Activated naive CD4-positive, alpha-beta T cell treated with anti-CD3 and anti-CD28 coated beads for 36 hours (primary cell): ENCODE measurements around the gene ATP6V1F. TPM values are rescaled to one million over a fixed set of nuclear protein-coding genes. Genes with fewer than 3 reads are reported as not detected.

Source experiments
- CTCF ChIA-PET: fragments of 350-600 bp; sonication (Branson Sonifier 250); formaldehyde crosslinking; loops from one replicate; lab custom pipeline; 2021; ENCODE audit warnings: antibody characterized with exemption; lab: Charles Lee
- DNase-seq: peaks from one replicate; pipeline ENCODE4 v3.0.0-alpha.2; 2020
- H3K27ac Mint-ChIP-seq: one replicate; pipeline ENCODE4 v1.8.0; 2021; ENCODE audit warnings: mild to moderate bottlenecking, mixed read lengths
- H3K27me3 Mint-ChIP-seq: one replicate; pipeline ENCODE4 v1.8.0; 2021; ENCODE audit warnings: low read depth, mixed read lengths
- H3K36me3 Mint-ChIP-seq: one replicate; pipeline ENCODE4 v1.8.0; 2021; ENCODE audit warnings: low read depth, mixed read lengths
- H3K4me1 Mint-ChIP-seq: one replicate; pipeline ENCODE4 v1.8.0; 2021; ENCODE audit warnings: low read depth, mixed read lengths
- H3K4me3 Mint-ChIP-seq: one replicate; pipeline ENCODE4 v1.8.0; 2021; ENCODE audit warnings: mild to moderate bottlenecking, moderate library complexity, mixed read lengths
- H3K9me3 Mint-ChIP-seq: one replicate; pipeline ENCODE4 v1.8.0; 2021; ENCODE audit warnings: mixed read lengths
- intact Hi-C: fragments of 100-400 bp; cut with micrococcal nuclease; formaldehyde crosslinking; loops from one replicate; pipeline ENCODE4 v1.15.1; 2023
- total RNA-seq, 2 experiments: library from RNA; stranded (reverse); gene quantifications; one replicate each; pipeline ENCODE4 v1.2.3, GENCODE V29; 2021

The ATP6V1F gene
- total RNA-seq, 2 experiments from 2014 or later, result 129 to 142 TPM

DNA sequence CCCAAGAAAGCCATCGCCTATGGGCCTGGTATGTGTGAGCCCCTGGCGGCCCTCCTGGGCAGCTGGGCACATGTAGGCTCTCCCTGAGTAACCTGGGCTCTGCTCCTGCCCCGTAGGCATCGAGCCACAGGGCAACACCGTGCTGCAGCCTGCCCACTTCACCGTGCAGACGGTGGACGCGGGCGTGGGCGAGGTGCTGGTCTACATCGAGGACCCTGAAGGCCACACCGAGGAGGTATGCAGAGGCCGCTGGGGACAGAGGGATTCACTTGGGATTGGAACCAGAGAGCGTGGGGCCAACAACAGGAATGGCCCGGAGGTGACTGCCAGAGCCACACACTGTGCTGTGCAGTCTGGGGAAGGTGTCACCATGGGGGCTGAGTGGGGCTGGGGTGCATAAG is 25.1 kb upstream of the ATP6V1F start:
- H3K4me1 Mint-ChIP-seq, result peaks cover 3% of the 10 kb centered on the region
- no peaks in the 10 kb centered on the region for H3K36me3 Mint-ChIP-seq
- intact Hi-C loops, result no loop called here
- H3K9me3 Mint-ChIP-seq, result no peaks in the 10 kb centered on the region
- no peak overlapping the region for H3K27ac Mint-ChIP-seq
- CTCF ChIA-PET, result interaction anchor here (1.3 kb wide), 1 partner anchor 46 kb away, joined by 4 read pairs; no protein-coding TSS in a partner anchor
- no peak for DNase-seq
- H3K27me3 Mint-ChIP-seq, result no peaks in the 10 kb centered on the region
- no peak overlapping the region for H3K4me3 Mint-ChIP-seq

- no peak overlapping the region for H3K4me3 Mint-ChIP-seq
- intact Hi-C loops, result no loop called here
- H3K36me3 Mint-ChIP-seq, result no peaks in the 10 kb centered on the region
- DNase-seq, result no peak
- CTCF ChIA-PET, result no interaction called here
- H3K27ac Mint-ChIP-seq, result no peak overlapping the region
- no peaks in the 10 kb centered on the region for H3K9me3 Mint-ChIP-seq
- H3K27me3 Mint-ChIP-seq, result no peaks in the 10 kb centered on the region
- peaks cover 3% of the 10 kb centered on the region for H3K4me1 Mint-ChIP-seq
Observed at GRCh38 chr7:128838109-128838779, 24.4 kb upstream of the ATP6V1F start.

GRCh38 chr7:128838981-128839731 is 23.5 kb upstream of the ATP6V1F start:
- CTCF ChIA-PET, result interaction anchor here (1.0 kb wide), 1 partner anchor 41 kb away, joined by 3 read pairs; no protein-coding TSS in a partner anchor
- Mint-ChIP-seq H3K36me3 (no peaks in the 10 kb centered on the region), H3K9me3 (no peaks in the 10 kb centered on the region), H3K27me3 (no peaks in the 10 kb centered on the region), H3K27ac (no peak overlapping the region), H3K4me1 (peaks cover 3% of the 10 kb centered on the region), H3K4me3 (no peak overlapping the region)
- no peak for DNase-seq
- intact Hi-C loops, result no loop called here

- no peak for DNase-seq
- no peak overlapping the region for H3K27ac Mint-ChIP-seq
Observed at GRCh38 chr7:128839751-128840177, 22.9 kb upstream of the ATP6V1F start.

DNA sequence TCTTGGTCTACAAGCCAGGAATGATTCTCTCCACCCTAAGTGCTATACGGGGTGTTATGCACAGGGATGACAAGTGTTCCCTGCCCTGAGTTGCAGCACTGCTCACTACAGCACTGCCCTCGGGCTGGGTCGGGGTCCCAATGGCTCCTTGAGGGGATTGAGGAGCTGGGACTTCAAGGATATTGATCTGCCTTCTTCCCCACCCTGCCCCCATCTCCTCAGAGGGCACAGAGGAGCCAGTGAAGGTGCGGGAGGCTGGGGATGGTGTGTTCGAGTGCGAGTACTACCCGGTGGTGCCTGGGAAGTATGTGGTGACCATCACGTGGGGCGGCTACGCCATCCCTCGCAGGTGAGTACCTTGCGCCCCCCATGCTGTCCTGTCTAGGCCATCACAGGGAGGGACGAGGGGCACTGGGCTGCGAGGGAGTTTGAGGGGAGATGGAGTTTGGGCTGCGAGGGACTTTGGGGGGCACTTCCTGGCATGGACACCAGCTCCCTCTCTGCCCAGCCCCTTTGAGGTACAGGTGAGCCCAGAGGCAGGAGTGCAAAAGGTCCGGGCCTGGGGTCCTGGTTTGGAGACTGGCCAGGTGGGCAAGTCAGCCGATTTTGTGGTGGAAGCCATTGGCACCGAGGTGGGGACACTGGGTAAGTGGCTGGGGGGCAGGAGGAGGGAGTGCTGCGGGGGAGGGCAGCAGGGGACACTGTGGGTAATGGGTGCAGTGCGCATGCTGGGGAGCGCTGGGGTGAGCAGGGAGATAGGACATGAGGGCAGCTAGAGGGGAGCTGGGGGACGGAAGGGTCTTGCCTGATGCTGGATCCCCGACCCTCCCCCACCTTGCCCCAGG is 22.1 kb upstream of the ATP6V1F start:
- no peaks in the 10 kb centered on the region for H3K9me3 Mint-ChIP-seq

More at GRCh38 chr7:128839751-128840177, 22.9 kb upstream of the ATP6V1F start:
- no peak overlapping the region for H3K4me3 Mint-ChIP-seq
- CTCF ChIA-PET, result interaction anchor here (0.6 to 1.0 kb wide), 2 partner anchors 40 to 128 kb away, joined by 3 read pairs; no protein-coding TSS in a partner anchor
- no peaks in the 10 kb centered on the region for H3K9me3 Mint-ChIP-seq
- intact Hi-C loops, result no loop called here
- no peaks in the 10 kb centered on the region for H3K27me3 Mint-ChIP-seq
- H3K4me1 Mint-ChIP-seq, result peaks cover 3% of the 10 kb centered on the region
- no peaks in the 10 kb centered on the region for H3K36me3 Mint-ChIP-seq

GRCh38 chr7:128841171-128841690 is 21.4 kb upstream of the ATP6V1F start:
- H3K4me3 Mint-ChIP-seq, result no peak overlapping the region
- no peaks in the 10 kb centered on the region for H3K36me3 Mint-ChIP-seq
- H3K4me1 Mint-ChIP-seq, result peaks cover 3% of the 10 kb centered on the region
- no peaks in the 10 kb centered on the region for H3K27me3 Mint-ChIP-seq
- H3K27ac Mint-ChIP-seq, result no peak overlapping the region
- DNase-seq, result no peak
- intact Hi-C loops, result no loop called here
- no peaks in the 10 kb centered on the region for H3K9me3 Mint-ChIP-seq
- CTCF ChIA-PET, result interaction anchor here (0.9 to 3.3 kb wide), 2 partner anchors 31 to 42 kb away, joined by 3 to 19 read pairs; no protein-coding TSS in a partner anchor

More for the DNA sequence above, 22.1 kb upstream of the ATP6V1F start:
- H3K4me3 Mint-ChIP-seq, result no peak overlapping the region
- no peaks in the 10 kb centered on the region for H3K27me3 Mint-ChIP-seq
- no peaks in the 10 kb centered on the region for H3K36me3 Mint-ChIP-seq
- H3K27ac Mint-ChIP-seq, result no peak overlapping the region
- DNase-seq, result no peak
- peaks cover 3% of the 10 kb centered on the region for H3K4me1 Mint-ChIP-seq
- intact Hi-C loops, result no loop called here
- CTCF ChIA-PET, result interaction anchor here (0.6 to 3.3 kb wide), 4 partner anchors 31 to 129 kb away, joined by 3 to 19 read pairs (median 3); no protein-coding TSS in a partner anchor

- no peak overlapping the region for H3K27ac Mint-ChIP-seq
- H3K9me3 Mint-ChIP-seq, result no peaks in the 10 kb centered on the region
- intact Hi-C loops, result loop anchor here (1.0 kb wide), 1 partner anchor 41 kb away; no protein-coding TSS in a partner anchor
- H3K36me3 Mint-ChIP-seq, result no peaks in the 10 kb centered on the region
- H3K4me3 Mint-ChIP-seq, result no peak overlapping the region
- DNase-seq, result peak; percentile 62
- no peaks in the 10 kb centered on the region for H3K27me3 Mint-ChIP-seq
- H3K4me1 Mint-ChIP-seq, result peaks cover 3% of the 10 kb centered on the region
- CTCF ChIA-PET, result interaction anchor here (0.6 to 3.3 kb wide), 9 partner anchors 8 to 368 kb away, joined by 3 to 19 read pairs (median 4); partner anchors contain the start of gene ATP6V1F
Observed at GRCh38 chr7:128841921-128842673, 20.6 kb upstream of the ATP6V1F start.

GRCh38 chr7:128842674-128843641 is 19.7 kb upstream of the ATP6V1F start:
- CTCF ChIA-PET, result interaction anchor here (0.6 to 3.3 kb wide), 9 partner anchors 9 to 369 kb away, joined by 3 to 19 read pairs (median 4); no protein-coding TSS in a partner anchor
- Mint-ChIP-seq H3K4me3 (no peak overlapping the region), H3K36me3 (no peaks in the 10 kb centered on the region), H3K27me3 (no peaks in the 10 kb centered on the region), H3K9me3 (no peaks in the 10 kb centered on the region), H3K27ac (no peak overlapping the region), H3K4me1 (peaks cover 3% of the 10 kb centered on the region)
- intact Hi-C loops, result loop anchor here (1.0 kb wide), 1 partner anchor 40 kb away; no protein-coding TSS in a partner anchor
- no peak for DNase-seq

DNA sequence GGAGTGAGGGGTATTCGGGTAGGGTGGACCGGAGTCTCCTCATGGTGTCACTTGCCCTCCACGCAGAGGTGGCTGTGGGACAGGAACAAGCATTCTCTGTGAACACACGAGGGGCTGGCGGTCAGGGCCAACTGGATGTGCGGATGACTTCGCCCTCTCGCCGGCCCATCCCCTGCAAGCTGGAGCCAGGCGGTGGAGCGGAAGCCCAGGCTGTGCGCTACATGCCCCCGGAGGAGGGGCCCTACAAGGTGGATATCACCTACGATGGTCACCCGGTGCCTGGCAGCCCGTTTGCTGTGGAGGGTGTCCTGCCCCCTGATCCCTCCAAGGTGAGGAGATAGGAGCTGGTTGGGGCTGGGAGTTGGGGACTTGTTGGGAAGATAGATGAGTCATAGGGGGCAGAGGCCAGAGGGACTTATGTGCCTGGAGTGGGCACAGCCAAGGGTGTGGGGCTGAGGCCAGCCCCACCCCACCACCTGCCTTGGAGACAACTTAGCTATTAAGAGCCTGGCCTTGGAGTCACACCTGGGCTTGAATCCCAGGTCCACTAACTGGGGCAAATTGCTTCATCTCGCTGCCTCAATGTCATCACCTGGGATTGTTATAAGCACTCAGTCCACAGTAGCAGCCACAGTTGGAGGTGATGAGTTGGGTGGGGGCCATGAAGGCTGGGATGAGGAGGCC is 18.6 kb upstream of the ATP6V1F start:
- no peak for DNase-seq
- H3K4me3 Mint-ChIP-seq, result no peak overlapping the region
- H3K9me3 Mint-ChIP-seq, result no peaks in the 10 kb centered on the region
- H3K4me1 Mint-ChIP-seq, result peaks cover 3% of the 10 kb centered on the region
- intact Hi-C loops, result no loop called here
- CTCF ChIA-PET, result interaction anchor here (0.6 to 3.3 kb wide), 7 partner anchors 10 to 39 kb away, joined by 3 to 19 read pairs (median 5); partner anchors contain the start of gene ATP6V1F
- no peak overlapping the region for H3K27ac Mint-ChIP-seq
- H3K36me3 Mint-ChIP-seq, result no peaks in the 10 kb centered on the region
- no peaks in the 10 kb centered on the region for H3K27me3 Mint-ChIP-seq
